GM19193 (cell line): ENCODE measurements around the gene COL24A1.

ENCODE experiments used
- POLR2A ChIP-seq: IDR thresholded peaks from 4 replicates; pipeline ENCODE4 v1.6.1; 2011; ENCODE audit not compliant: insufficient read depth, insufficient read length; ENCODE audit errors: extremely low read depth

Gene COL24A1

GRCh38 chr1:86114236-86114635 is 42.3 kb downstream of the COL24A1 start:
- no peak for TF ChIP-seq POLR2A

- no peak for TF ChIP-seq POLR2A
Measured at GRCh38 chr1:86110451-86111129, 46.0 kb downstream of the COL24A1 start.

GRCh38 chr1:86105533-86105866 is 51.1 kb downstream of the COL24A1 start:
- TF ChIP-seq POLR2A, result no peak

GRCh38 chr1:86104606-86105532 is 51.7 kb downstream of the COL24A1 start:
- TF ChIP-seq POLR2A, result no peak

- TF ChIP-seq POLR2A, result no peak
Measured at GRCh38 chr1:86101616-86102015, 55.0 kb downstream of the COL24A1 start.

GRCh38 chr1:86100401-86100800 is 56.2 kb downstream of the COL24A1 start:
- no peak for TF ChIP-seq POLR2A

- TF ChIP-seq POLR2A, result no peak
Measured at GRCh38 chr1:86089765-86090164, 66.8 kb downstream of the COL24A1 start.

GRCh38 chr1:86085741-86086409 is 70.7 kb downstream of the COL24A1 start:
- no peak for TF ChIP-seq POLR2A

GRCh38 chr1:86084998-86085397 is 71.6 kb downstream of the COL24A1 start:
- TF ChIP-seq POLR2A, result no peak

- TF ChIP-seq POLR2A, result no peak
Measured at GRCh38 chr1:86082183-86082582, 74.4 kb downstream of the COL24A1 start.

- no peak for TF ChIP-seq POLR2A
Measured at GRCh38 chr1:86069757-86070145, 86.8 kb downstream of the COL24A1 start.

- no peak for TF ChIP-seq POLR2A
Measured at GRCh38 chr1:86068841-86069756, 87.5 kb downstream of the COL24A1 start.

GRCh38 chr1:86068271-86068721 is 88.3 kb downstream of the COL24A1 start:
- TF ChIP-seq POLR2A, result no peak

GRCh38 chr1:86067626-86068025 is 88.9 kb downstream of the COL24A1 start:
- TF ChIP-seq POLR2A, result no peak
